ENCODE measurements around the gene SLIT3.

DNA sequence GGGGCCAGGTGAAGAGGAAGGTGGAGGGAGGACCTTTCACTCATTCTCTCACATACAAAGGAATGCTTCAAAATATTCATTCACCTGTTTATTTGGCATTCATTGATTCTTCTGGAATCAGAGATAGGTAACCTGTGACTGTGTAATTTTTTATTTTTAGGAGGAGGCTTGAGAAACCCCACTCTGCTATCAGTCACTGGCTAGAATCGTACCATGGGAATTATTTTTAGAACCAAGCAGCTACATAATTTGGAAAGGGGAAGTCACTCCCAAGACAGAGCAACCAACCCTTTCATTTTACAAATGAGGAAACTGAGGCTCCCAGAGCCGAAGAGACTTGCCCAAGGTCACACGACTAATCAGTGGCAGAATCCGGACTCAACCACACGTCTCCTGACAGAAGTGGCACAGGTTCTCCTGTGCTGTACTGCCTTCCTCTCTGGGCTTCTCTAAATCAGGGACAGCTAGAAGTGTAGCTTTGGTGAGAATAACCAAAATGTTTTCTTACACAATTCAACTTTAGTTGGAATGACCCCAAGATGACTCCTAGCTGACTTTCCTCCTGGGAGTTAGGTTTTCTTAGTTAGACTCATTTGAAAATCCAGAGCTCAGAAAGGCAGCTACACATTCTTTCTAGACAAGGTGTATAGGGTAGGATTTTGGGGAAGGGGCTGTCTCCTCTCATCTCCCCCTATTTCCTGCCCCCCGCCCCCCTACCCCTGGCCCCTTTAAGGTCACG, 457.5 kb downstream of the SLIT3 start:
- no peak for TF ChIP-seq POLR2A (IDR thresholded peaks at IDR 0.05)
- TF ChIP-seq, protein P1, sequence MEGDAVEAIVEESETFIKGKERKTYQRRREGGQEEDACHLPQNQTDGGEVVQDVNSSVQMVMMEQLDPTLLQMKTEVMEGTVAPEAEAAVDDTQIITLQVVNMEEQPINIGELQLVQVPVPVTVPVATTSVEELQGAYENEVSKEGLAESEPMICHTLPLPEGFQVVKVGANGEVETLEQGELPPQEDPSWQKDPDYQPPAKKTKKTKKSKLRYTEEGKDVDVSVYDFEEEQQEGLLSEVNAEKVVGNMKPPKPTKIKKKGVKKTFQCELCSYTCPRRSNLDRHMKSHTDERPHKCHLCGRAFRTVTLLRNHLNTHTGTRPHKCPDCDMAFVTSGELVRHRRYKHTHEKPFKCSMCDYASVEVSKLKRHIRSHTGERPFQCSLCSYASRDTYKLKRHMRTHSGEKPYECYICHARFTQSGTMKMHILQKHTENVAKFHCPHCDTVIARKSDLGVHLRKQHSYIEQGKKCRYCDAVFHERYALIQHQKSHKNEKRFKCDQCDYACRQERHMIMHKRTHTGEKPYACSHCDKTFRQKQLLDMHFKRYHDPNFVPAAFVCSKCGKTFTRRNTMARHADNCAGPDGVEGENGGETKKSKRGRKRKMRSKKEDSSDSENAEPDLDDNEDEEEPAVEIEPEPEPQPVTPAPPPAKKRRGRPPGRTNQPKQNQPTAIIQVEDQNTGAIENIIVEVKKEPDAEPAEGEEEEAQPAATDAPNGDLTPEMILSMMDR (IDR thresholded peaks at IDR 0.05), result no peak
- TF ChIP-seq POLR2AphosphoS5 (IDR thresholded peaks at IDR 0.05), result no peak

Measured in stomach (tissue), 4 donors.